K562 (cell line): ENCODE data around the gene CREB5. TPM values are rescaled to one million over a fixed set of nuclear protein-coding genes. Genes with fewer than 3 reads are reported as not detected.

Experiments used
- ATAC-seq: fragments of 200-7000 bp; cut with Tn5 transposase; 3 replicates; pipeline ENCODE4 v1.9.1; 2020; ENCODE audit warnings: moderate library complexity
- BruUV-seq: library from RNA; stranded (reverse); fragments of 400-500 nt; replicated peaks from 2 replicates; lab custom pipeline; 2021; lab: Mats Ljungman, UMichigan
- CTCF ChIA-PET: fragments of 300-600 bp; formaldehyde crosslinking; extraction: SDS; loops from one replicate; lab custom pipeline; 2021; ENCODE audit warnings: low intra/inter-chr PET ratio; lab: Yijun Ruan, JAX
- POLR2A ChIA-PET: fragments of 300-600, 350-650 bp; sonication (Branson Sonifier 250); formaldehyde crosslinking; extraction: SDS; loops from one replicate; lab custom pipeline; 2021; ENCODE audit warnings: antibody characterized with exemption, inconsistent platforms; lab: Yijun Ruan, JAX
- DNase-seq, 4 experiments: peaks; one replicate each; pipeline versions ENCODE4 v3.0.0 to v3.0.0-alpha.2; 2011 to 2018; ENCODE audit warnings: low spot score in 3 of 4, mixed read lengths in 3 of 4; ENCODE audit errors: extremely low read depth in 1 of 4
- FAIRE-seq: peaks from 2 replicates; lab custom pipeline; 2011; peaks lifted over from hg19 to GRCh38; lab: Jason Lieb, UNC
- H2AFZ ChIP-seq: 2 replicates; pipeline ENCODE4 v1.6.0; 2011; ENCODE audit warnings: low read depth, low read length, control low read depth, inconsistent platforms
- H3K27ac ChIP-seq: fragments of 200-600 bp; 3 replicates; pipeline ENCODE4 v1.8.0; 2011; ENCODE audit warnings: low read depth, mild to moderate bottlenecking, control low read depth, inconsistent platforms, low read length, moderate library complexity, mixed read lengths; ENCODE audit errors: extremely low read depth
- H3K27me3 ChIP-seq, 2 experiments: fragments of 300-600 bp in 1 of 2; 2 replicates in 1 of 2; 3 replicates in 1 of 2; pipeline versions ENCODE4 v1.6.0 to v1.8.0; 2011; ENCODE audit warnings: inconsistent platforms in 2 of 2, low read length in 2 of 2, mild to moderate bottlenecking in 1 of 2, mixed read lengths in 1 of 2, moderate library complexity in 1 of 2; ENCODE audit not compliant: control insufficient read depth in 2 of 2, insufficient read depth in 2 of 2
- H3K36me3 ChIP-seq: fragments of 300-600 bp; 3 replicates; pipeline ENCODE4 v1.8.0; 2011; ENCODE audit warnings: mild to moderate bottlenecking, low read length, inconsistent platforms; ENCODE audit not compliant: control insufficient read depth, insufficient read depth
- H3K4me1 ChIP-seq, 2 experiments: fragments of 200-600 bp in 1 of 2; replicated peaks in 1 of 2; 2 replicates in 1 of 2; 3 replicates in 1 of 2; pipeline versions ENCODE4 v1.5.1 to v1.8.0; 2011; ENCODE audit warnings: inconsistent platforms in 2 of 2, low read length in 2 of 2, mild to moderate bottlenecking in 1 of 2, mixed read lengths in 1 of 2, moderate library complexity in 1 of 2; ENCODE audit not compliant: control insufficient read depth in 2 of 2, insufficient read depth in 2 of 2
- H3K4me2 ChIP-seq: 2 replicates; pipeline ENCODE4 v1.6.1; 2011; ENCODE audit warnings: low read length, control low read depth, inconsistent platforms, mixed read lengths; ENCODE audit not compliant: insufficient read depth
- H3K4me3 ChIP-seq: fragments of 200-600 bp; sonication (generic), shearing (Covaris generic); 2 replicates; pipeline ENCODE4 v1.5.1; 2016; ENCODE audit warnings: control low read depth, inconsistent platforms
- H3K79me2 ChIP-seq: fragments of 200-600 bp; 3 replicates; pipeline ENCODE4 v1.8.0; 2011; ENCODE audit warnings: low read length, inconsistent platforms; ENCODE audit not compliant: control insufficient read depth, insufficient read depth
- H3K9ac ChIP-seq, 2 experiments: 2 replicates each; pipeline versions ENCODE4 v1.6.0 to v1.6.1; 2011; ENCODE audit warnings: low read depth in 2 of 2, low read length in 2 of 2, control low read depth in 1 of 2, inconsistent platforms in 1 of 2, mild to moderate bottlenecking in 1 of 2, mixed read lengths in 1 of 2; ENCODE audit not compliant: insufficient read depth in 1 of 2
- H3K9me1 ChIP-seq: one replicate; pipeline ENCODE4 v1.6.0; 2011; ENCODE audit warnings: inconsistent platforms, mild to moderate bottlenecking, low read length, moderate library complexity; ENCODE audit not compliant: control insufficient read depth, insufficient read depth
- H3K9me3 ChIP-seq: replicated peaks from 2 replicates; pipeline ENCODE4 v1.5.1; 2011; ENCODE audit warnings: low read depth, low read length, inconsistent platforms; ENCODE audit not compliant: control insufficient read depth, insufficient read depth
- H4K20me1 ChIP-seq: replicated peaks from 2 replicates; pipeline ENCODE4 v1.6.1; 2011; ENCODE audit warnings: low read length, inconsistent platforms, mixed read lengths; ENCODE audit not compliant: control insufficient read depth, insufficient read depth
- E2F1 ChIP-seq: sonication (generic); formaldehyde crosslinking; IDR thresholded peaks from 2 replicates; pipeline ENCODE4 v1.8.1; 2023; ENCODE audit warnings: mild to moderate bottlenecking, missing genetic modification reagents, moderate library complexity
- POLR2B ChIP-seq: fragments of 450-650 bp; IDR thresholded peaks from 2 replicates; pipeline ENCODE4 v1.6.1; 2018; ENCODE audit warnings: low read depth; ENCODE audit not compliant: partially characterized antibody
- SAP30 ChIP-seq: fragments of 200-600 bp; sonication (generic); IDR thresholded peaks from 2 replicates; pipeline ENCODE4 v1.6.1; 2012; ENCODE audit warnings: borderline replicate concordance, low read depth, mild to moderate bottlenecking, moderate library complexity, low read length, control low read depth, inconsistent platforms; ENCODE audit not compliant: insufficient read depth, poor library complexity, severe bottlenecking
- TARDBP ChIP-seq: fragments of 450-650 bp; IDR thresholded peaks from 2 replicates; pipeline ENCODE4 v1.6.1; 2016
- TSC22D4 ChIP-seq: fragments of 450-650 bp; IDR thresholded peaks from 2 replicates; pipeline ENCODE4 v1.6.1; 2016; ENCODE audit warnings: missing genetic modification characterization, missing biosample characterization, control low read depth
- ZNF140 ChIP-seq: fragments of 250-450 bp; sonication (Bioruptor Pico); IDR thresholded peaks from 2 replicates; pipeline ENCODE4 v1.8.0; 2021; ENCODE audit warnings: moderate library complexity, mild to moderate bottlenecking, inconsistent platforms
- WGBS: fragments of 100-300 bp; shearing (Covaris generic); methylation state at CpG from one replicate; pipeline ENCODE4 v1.1.6; 2016; ENCODE audit warnings: low coverage, mixed read lengths; ENCODE audit not compliant: insufficient coverage; ENCODE audit errors: missing lambda C conversion rate; 5-methylcytosine and 5-hydroxymethylcytosine counted together
- in situ Hi-C: fragments of 300-500 bp; cut with MboI; formaldehyde crosslinking; loops from 4 replicates; pipeline ENCODE4 v1.15.0; 2018; ENCODE audit warnings: inconsistent platforms, mixed read lengths
- intact Hi-C: fragments of 100-400 bp; cut with micrococcal nuclease; formaldehyde crosslinking; loops from 2 replicates; pipeline ENCODE4 v1.14.2; 2022
- polyA plus RNA-seq, 8 experiments: library from polyadenylated mRNA; depleted of rRNA in 4 of 8; stranded (reverse) in 5 of 8; unstranded in 3 of 8; fragments of >200 nt; fragmentation: Nextera tagmentation in 2 of 8; fragmentation: Illumina TruSeq in 1 of 8; extraction: Ambion mirVana in 2 of 8; extraction: Trizol in 1 of 8; gene quantifications; 2 replicates each; pipeline versions ENCODE4 v1.2.1 to v1.2.3, GENCODE V29; 2011 to 2014; ENCODE audit warnings: inconsistent platforms in 1 of 8, missing spikeins in 1 of 8
- total RNA-seq, 7 experiments: library from RNA; depleted of rRNA in 6 of 7; stranded (reverse); fragments of >200 nt in 6 of 7; fragmentation: Illumina TruSeq in 2 of 7; extraction: Trizol in 2 of 7; gene quantifications; 2 replicates each; pipeline versions ENCODE4 v1.2.1 to v1.2.3, GENCODE V29; 2011 to 2021; ENCODE audit warnings: low replicate concordance in 1 of 7

The CREB5 gene
- total and polyA plus RNA-seq, 9 of the 15 experiments (the other 6 are each of a cell fraction or from before 2014, with no cell fraction given) = 0.33 to 6.4 (median 1.8) TPM

DNA sequence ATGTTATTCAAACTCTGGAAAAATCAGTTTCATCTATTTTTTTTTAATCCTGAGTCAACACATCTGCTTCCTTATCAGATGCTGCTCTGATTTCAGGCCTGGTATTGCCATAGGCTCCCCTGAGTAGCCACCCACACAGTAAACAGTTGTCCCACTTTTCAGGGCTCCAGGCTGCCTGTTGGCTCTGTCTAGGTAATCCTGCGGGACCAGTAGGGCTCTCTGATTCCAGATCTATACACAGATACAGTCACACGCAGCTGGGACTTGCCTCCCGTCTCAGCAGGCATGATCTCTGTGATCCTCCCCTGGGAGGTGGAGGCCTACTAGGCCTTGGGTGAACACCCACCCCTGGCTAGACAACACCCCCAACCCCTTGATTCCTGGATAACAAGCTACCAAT, 206.1 kb downstream of the CREB5 start:
- TF ChIP-seq POLR2B = no peak
- no peak for TF ChIP-seq E2F1 (CRISPR knock-in tag)
- TF ChIP-seq SAP30 = no peak
- TF ChIP-seq ZNF140 (CRISPR knock-in tag) = no peak
- no peak for TF ChIP-seq TSC22D4 (tag)
- TF ChIP-seq TARDBP = no peak
- BruUV-seq = no TSS peak
- CTCF ChIA-PET = no interaction called here

More for the DNA sequence above, 206.1 kb downstream of the CREB5 start:
- H3K9ac ChIP-seq = no peak overlapping the region
- no peak overlapping the region for H3K4me2 ChIP-seq
- no peaks in the 10 kb centered on the region for H3K79me2 ChIP-seq
- in situ Hi-C loops = no loop called here
- intact Hi-C loops = loop anchor here (5.0 kb wide), 1 partner anchor 234 kb away; no protein-coding TSS in a partner anchor
- FAIRE-seq (no peak), DNase-seq (no peak), ATAC-seq (no peak)
- no peak overlapping the region for H3K4me3 ChIP-seq
- H3K36me3 ChIP-seq = no peaks in the 10 kb centered on the region
- H3K9me1 ChIP-seq = no peaks in the 10 kb centered on the region
- H3K4me1 ChIP-seq = no peaks in the 10 kb centered on the region
- H2AFZ ChIP-seq = no peak overlapping the region
- H4K20me1 ChIP-seq = no peaks in the 10 kb centered on the region; the same call in 1 of the 2 replicates
- H3K27ac ChIP-seq = no peak overlapping the region
- WGBS = 6% methylated on average over 3 of the region's 3 CpGs
- no peaks in the 10 kb centered on the region for H3K27me3 ChIP-seq
- H3K9me3 ChIP-seq = no peaks in the 10 kb centered on the region
- POLR2A ChIA-PET = interaction anchor here (1.0 kb wide), 1 partner anchor 38 kb away, joined by 3 read pairs; no protein-coding TSS in a partner anchor
